NT2/D1 (cell line): ENCODE results near the gene RIN1.
A peak's percentile ranks its signal among the peaks of the same experiment; 100 is the strongest.

ENCODE experiments used
- DNase-seq: peaks from one replicate; pipeline ENCODE4 v3.0.0-alpha.2; 2011; ENCODE audit warnings: low read depth, low spot score
- H3K27me3 ChIP-seq: 2 replicates; pipeline ENCODE4 v1.6.0; 2011; ENCODE audit warnings: mild to moderate bottlenecking; ENCODE audit not compliant: insufficient read length, insufficient read depth
- H3K36me3 ChIP-seq: 2 replicates; pipeline ENCODE4 v1.6.1; 2011; ENCODE audit warnings: mild to moderate bottlenecking, low read length, mixed read lengths; ENCODE audit not compliant: insufficient read depth, insufficient read length
- H3K4me1 ChIP-seq: 2 replicates; pipeline ENCODE4 v1.5.1; 2011; ENCODE audit not compliant: insufficient read depth, insufficient read length
- H3K4me3 ChIP-seq: 2 replicates; pipeline ENCODE4 v1.5.1; 2011; ENCODE audit warnings: low read depth; ENCODE audit not compliant: insufficient read length
- H3K9ac ChIP-seq: 2 replicates; pipeline ENCODE4 v1.6.0; 2011; ENCODE audit warnings: low read depth; ENCODE audit not compliant: insufficient read length
- H3K9me3 ChIP-seq: 2 replicates; pipeline ENCODE4 v1.5.1; 2011; ENCODE audit warnings: mild to moderate bottlenecking, low read length; ENCODE audit not compliant: insufficient read depth
- SUZ12 ChIP-seq: IDR thresholded peaks from 2 replicates; pipeline ENCODE4 v1.6.1; 2011; ENCODE audit not compliant: insufficient read length, insufficient read depth; ENCODE audit errors: extremely low read depth
- YY1 ChIP-seq: IDR thresholded peaks from 2 replicates; pipeline ENCODE4 v1.6.1; 2011; ENCODE audit not compliant: insufficient read length, insufficient read depth
- ZNF274 ChIP-seq: IDR thresholded peaks from 2 replicates; pipeline ENCODE4 v1.6.1; 2011; ENCODE audit warnings: mild to moderate bottlenecking, low read depth, low read length

RIN1 gene

DNA sequence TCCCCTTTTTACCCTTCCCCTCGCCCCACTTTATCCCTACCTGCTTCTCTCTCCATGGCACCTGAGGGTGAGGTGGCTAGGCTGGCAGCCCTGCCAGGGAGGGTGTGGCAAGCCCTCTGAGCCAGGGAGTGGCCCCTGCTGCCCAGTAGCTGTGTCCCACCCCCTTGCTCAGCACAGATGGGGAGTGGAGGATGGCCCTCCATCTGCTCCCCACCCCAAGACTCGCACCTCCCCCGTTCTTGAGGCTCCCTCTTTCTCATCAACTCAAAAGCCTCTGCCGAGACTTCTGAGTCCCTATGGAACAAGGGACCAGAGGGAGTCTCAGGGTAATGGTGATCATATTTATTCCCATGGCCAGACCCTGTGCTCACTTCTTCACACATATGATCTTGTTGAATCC lies 42.9 kb downstream of the RIN1 start:
- no peak for TF ChIP-seq ZNF274
- TF ChIP-seq SUZ12 = no peak
- TF ChIP-seq YY1 = no peak
- Histone ChIP-seq H3K9me3 (no peaks in the 10 kb centered on the region), H3K4me3 (no peak overlapping the region), H3K4me1 (peaks cover 34% of the 10 kb centered on the region), H3K9ac (no peak overlapping the region), H3K27me3 (peaks cover 55% of the 10 kb centered on the region), H3K36me3 (no peaks in the 10 kb centered on the region)
- DNase-seq = no peak

DNA sequence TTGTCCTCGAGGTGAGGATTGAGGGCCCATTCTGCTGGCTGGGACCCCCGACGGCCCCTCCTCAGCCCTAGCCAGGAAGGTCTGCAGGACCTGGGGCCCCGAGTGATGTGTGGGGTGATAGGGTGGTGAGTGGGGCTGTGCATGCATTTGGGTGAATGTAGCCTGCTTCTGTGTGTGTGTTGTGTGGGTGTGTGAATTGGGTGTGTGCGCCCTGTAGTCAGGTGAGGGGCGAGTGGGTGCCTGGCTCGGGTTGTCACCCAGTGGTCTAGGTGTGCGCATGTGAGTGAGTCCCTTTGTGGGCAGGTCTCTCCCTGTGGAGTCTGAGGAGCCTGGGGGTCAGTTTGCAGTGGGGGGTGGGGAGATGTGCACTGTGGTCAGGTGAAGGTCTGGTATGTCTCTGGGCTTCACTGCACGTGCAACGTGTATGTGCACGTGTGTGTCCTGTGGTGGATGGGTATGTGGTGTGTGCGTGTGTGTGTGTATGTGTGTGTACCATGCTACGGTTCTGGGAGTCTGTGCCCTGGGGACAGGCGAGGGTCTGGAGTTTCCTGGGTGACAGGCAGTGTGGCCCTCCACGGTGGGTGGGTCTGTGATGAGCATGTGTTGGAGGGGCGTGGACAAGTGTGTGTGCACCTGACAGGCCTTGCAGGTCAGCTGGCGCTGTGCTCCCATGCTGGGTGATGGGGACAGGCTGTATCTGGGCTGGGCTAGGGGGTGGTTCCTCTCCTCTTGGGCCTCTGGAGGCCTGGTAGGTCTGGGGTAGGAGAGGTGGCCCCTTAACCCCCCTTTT lies 43.5 kb downstream of the RIN1 start:
- peaks cover 55% of the 10 kb centered on the region for H3K27me3 ChIP-seq
- peak overlapping the region; percentile 26 for H3K9ac ChIP-seq
- peaks cover 37% of the 10 kb centered on the region for H3K4me1 ChIP-seq
- H3K4me3 ChIP-seq = peak overlapping the region; percentile 10
- H3K9me3 ChIP-seq = no peaks in the 10 kb centered on the region
- no peak for DNase-seq
- TF ChIP-seq YY1 (no peak), ZNF274 (no peak), SUZ12 (no peak)
- peaks cover 3% of the 10 kb centered on the region for H3K36me3 ChIP-seq

DNA sequence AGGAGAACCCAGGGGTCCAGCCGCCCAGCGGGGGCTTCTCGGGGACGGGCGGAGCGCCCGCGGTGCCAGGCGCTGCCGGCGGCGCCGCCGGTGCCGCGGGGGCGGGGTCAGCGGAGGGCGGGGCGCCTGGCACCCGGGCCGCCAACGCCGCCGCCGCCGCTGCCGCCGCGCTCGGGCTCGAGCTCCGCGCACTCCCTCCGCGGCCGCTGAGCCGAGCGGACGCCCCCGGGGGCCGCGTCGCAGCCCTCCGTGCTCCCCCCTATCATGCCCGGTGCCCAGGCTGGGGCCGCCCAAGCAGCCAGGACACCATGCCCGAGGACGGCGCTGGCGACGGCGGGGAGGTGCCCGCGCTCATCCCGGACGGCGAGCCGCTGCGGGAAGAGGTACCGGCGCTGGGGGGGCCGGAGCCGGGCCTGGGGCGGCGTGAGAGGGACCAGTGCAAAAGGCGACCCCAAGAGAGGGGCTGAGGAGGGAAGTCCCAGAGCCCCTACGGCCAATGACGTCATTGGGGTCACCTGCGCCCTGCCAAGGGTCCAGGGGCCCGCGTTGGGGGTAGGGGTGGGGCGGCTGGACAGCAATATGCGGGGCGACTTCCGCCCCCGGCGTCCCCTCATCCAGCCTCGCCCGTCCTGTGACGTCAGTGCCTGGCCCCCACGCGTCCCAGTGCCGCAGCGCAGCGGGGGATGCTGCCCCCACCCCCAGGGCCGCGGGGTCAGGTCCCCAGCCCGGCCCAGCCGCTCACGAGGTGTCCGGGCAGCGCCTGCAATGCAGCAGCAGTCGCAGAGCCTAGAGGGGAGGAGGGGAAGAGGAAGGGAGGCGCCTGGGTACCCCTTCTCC lies 44.3 kb downstream of the RIN1 start, which contains the start of gene TMEM151A:
TMEM151A (plus strand) TSS at position 189 of the 837 bp plus-strand sequence; CDS start at position 309, 120 bp downstream.
- TF ChIP-seq SUZ12 (no peak), YY1 (no peak), ZNF274 (no peak)
- DNase-seq = no peak
- H3K4me3 ChIP-seq = peak within 1 kb of the TSS; percentile 41
- H3K9ac ChIP-seq = peak within 1 kb of the TSS; percentile 73
- peaks cover 36% of the 10 kb centered on the region for H3K4me1 ChIP-seq
- no peaks in the 10 kb centered on the region for H3K9me3 ChIP-seq
- peaks cover 55% of the 10 kb centered on the region for H3K27me3 ChIP-seq
- peaks cover 10% of the 10 kb centered on the region for H3K36me3 ChIP-seq

DNA sequence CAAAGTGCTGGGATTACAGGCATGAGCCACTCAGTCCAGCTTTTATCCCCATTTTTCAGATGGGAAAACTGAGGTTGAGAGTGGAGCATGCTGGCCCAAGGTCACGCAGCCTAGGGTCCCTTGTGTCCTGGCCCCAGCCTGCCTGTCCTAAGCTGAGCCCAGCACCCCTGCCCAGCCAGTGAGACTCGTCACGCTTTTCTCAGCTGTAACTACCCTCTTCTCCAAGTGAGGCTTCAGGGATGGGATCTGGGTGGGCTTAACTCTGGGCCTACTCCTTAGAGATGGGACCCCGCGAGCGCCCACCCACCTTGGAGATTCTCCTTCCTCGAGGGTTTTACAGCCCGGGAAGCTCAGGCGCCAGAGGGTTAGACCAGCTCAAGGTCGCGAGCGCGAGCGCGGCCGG lies 44.9 kb downstream of the RIN1 start:
- peaks cover 30% of the 10 kb centered on the region for H3K4me1 ChIP-seq
- H3K27me3 ChIP-seq = peaks cover 55% of the 10 kb centered on the region
- peak overlapping the region; percentile 73 for H3K9ac ChIP-seq
- no peaks in the 10 kb centered on the region for H3K9me3 ChIP-seq
- DNase-seq = no peak
- peaks cover 16% of the 10 kb centered on the region for H3K36me3 ChIP-seq
- H3K4me3 ChIP-seq = peak overlapping the region; percentile 41
- TF ChIP-seq YY1 (no peak), SUZ12 (no peak), ZNF274 (no peak)

DNA sequence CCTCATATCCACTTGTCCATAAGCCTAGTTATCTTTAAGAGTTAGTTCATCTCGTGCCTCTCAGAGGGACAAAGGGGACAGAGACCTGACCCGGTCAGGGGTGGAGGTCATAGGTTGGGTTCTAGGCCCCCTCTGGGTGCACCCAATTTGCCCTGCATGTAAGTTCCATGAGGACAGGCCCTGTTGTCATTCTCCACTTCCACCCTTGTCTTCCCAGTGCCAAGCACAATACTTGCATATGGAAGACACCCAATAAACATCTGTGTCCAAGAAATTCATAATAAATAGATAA lies 46.0 kb downstream of the RIN1 start:
- Histone ChIP-seq H3K4me3 (peak overlapping the region; percentile 90), H3K9ac (no peak overlapping the region), H3K27me3 (peaks cover 49% of the 10 kb centered on the region), H3K4me1 (peaks cover 24% of the 10 kb centered on the region), H3K9me3 (no peaks in the 10 kb centered on the region), H3K36me3 (peaks cover 25% of the 10 kb centered on the region)
- TF ChIP-seq ZNF274 = no peak
- DNase-seq = no peak

DNA sequence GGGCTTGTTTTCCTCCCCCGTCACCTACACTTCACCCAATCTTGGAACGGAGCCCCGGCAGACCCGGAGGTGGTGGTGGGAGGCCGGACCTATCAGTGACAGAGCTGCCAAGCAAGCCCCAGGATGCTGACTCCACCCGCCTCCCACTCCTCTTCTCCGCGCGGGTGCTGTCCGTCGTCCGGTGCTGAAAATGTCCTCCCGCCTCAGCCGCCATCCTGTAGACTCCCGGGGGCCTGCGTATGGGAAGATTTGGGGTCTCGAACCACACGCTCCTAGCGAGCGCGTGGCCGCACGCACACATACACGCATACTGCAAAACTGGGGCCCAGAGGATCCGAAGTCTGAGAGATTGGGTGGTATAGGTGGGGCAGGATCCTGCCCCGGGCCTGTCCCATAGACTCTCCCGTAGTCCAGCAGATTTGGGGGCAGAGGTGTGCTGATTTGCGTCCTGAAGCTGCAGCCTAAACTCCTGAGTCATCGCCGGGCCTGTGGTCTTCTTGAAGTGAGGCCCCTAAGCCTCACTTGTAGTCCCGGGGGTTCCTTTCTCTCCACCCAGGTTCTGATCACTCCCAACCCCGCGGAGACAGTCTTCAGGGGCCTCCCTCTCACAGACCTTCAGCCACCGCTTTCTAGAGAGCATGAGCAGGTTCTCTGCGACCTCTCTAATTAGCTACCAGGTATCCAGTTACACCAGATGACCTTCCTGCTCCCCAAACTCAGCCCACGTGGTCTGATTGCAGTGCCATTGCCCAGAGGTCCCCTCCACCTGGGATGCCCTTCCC lies 46.5 kb downstream of the RIN1 start:
- peak; percentile 72 for DNase-seq
- H3K4me3 ChIP-seq = peak overlapping the region; percentile 90
- peaks cover 49% of the 10 kb centered on the region for H3K27me3 ChIP-seq
- TF ChIP-seq SUZ12 = no peak
- no peak for TF ChIP-seq YY1
- TF ChIP-seq ZNF274 = no peak
- peak overlapping the region; percentile 77 for H3K9ac ChIP-seq
- H3K9me3 ChIP-seq = no peaks in the 10 kb centered on the region
- H3K36me3 ChIP-seq = peaks cover 30% of the 10 kb centered on the region
- H3K4me1 ChIP-seq = peaks cover 24% of the 10 kb centered on the region
